HK-2 (cell line): ENCODE data around the gene VWCE.

Experiments used
- DNase-seq: peaks from one replicate; pipeline ENCODE4 v3.0.0-alpha.2; 2018; ENCODE audit not compliant: unreplicated experiment

The VWCE gene

GRCh38 chr11:61294717-61295595 is at the start of gene VWCE:
VWCE (minus strand) TSS chr11:61295316; CDS start chr11:61295037, 279 bp downstream.
- peak; percentile 36 for DNase-seq

- no peak for DNase-seq
Observed at GRCh38 chr11:61343792-61344745, 49.0 kb upstream of the VWCE start.

GRCh38 chr11:61342207-61342803 is 47.2 kb upstream of the VWCE start:
- DNase-seq, result no peak

- DNase-seq, result no peak
Observed at GRCh38 chr11:61341706-61342105, 46.6 kb upstream of the VWCE start.

- DNase-seq, result no peak
Observed at GRCh38 chr11:61340979-61341378, 45.9 kb upstream of the VWCE start.

GRCh38 chr11:61339490-61339878 is 44.4 kb upstream of the VWCE start:
- no peak for DNase-seq

- no peak for DNase-seq
Observed at GRCh38 chr11:61338783-61339489, 43.8 kb upstream of the VWCE start.

- DNase-seq, result no peak
Observed at GRCh38 chr11:61337706-61338470, 42.8 kb upstream of the VWCE start.

GRCh38 chr11:61336171-61336935 is 41.2 kb upstream of the VWCE start:
- peak; percentile 70 for DNase-seq

GRCh38 chr11:61335355-61335710 is 40.2 kb upstream of the VWCE start:
- DNase-seq, result no peak

- DNase-seq, result peak; percentile 18
Observed at GRCh38 chr11:61334434-61335354, 39.6 kb upstream of the VWCE start.

- DNase-seq, result no peak
Observed at GRCh38 chr11:61333550-61334433, 38.7 kb upstream of the VWCE start.

- DNase-seq, result peak; percentile 87
Observed at GRCh38 chr11:61332797-61333549, 37.9 kb upstream of the VWCE start, which contains the start of the genes DDB1 and TKFC. DDB1 (minus strand) TSS chr11:61333105; CDS start chr11:61332968, 137 bp downstream. TKFC (plus strand) TSS chr11:61333228; CDS start chr11:61334729, 1,501 bp downstream.

- DNase-seq, result no peak
Observed at GRCh38 chr11:61332281-61332796, 37.2 kb upstream of the VWCE start.

- DNase-seq, result no peak
Observed at GRCh38 chr11:61331651-61332050, 36.5 kb upstream of the VWCE start.

- DNase-seq, result no peak
Observed at GRCh38 chr11:61329871-61330270, 34.8 kb upstream of the VWCE start.

GRCh38 chr11:61328351-61328750 is 33.2 kb upstream of the VWCE start:
- no peak for DNase-seq
